Vagina (tissue), 2 donors: ENCODE measurements around the gene ZNF697.

ENCODE experiments used
- CTCF ChIP-seq, 3 experiments: fragments of 450-650 bp in 2 of 3; fragments of 200-600 bp in 1 of 3; sonication (generic) in 1 of 3; IDR thresholded peaks; one replicate each; pipeline ENCODE4 v1.5.1; 2017 to 2019; ENCODE audit warnings: antibody characterized with exemption in 3 of 3, mild to moderate bottlenecking in 2 of 3, moderate library complexity in 2 of 3
- POLR2A ChIP-seq, 2 donors: fragments of 450-650 bp; IDR thresholded peaks; one replicate each; pipeline ENCODE4 v1.6.1; 2017; ENCODE audit warnings: antibody characterized with exemption in 2 of 2, mild to moderate bottlenecking in 2 of 2, moderate library complexity in 2 of 2
- POLR2AphosphoS5 ChIP-seq, 2 donors: sonication (generic); formaldehyde crosslinking; IDR thresholded peaks; one replicate each; pipeline ENCODE4 v1.9.0; 2017; ENCODE audit warnings: antibody characterized with exemption in 2 of 2, mild to moderate bottlenecking in 2 of 2, low read depth in 1 of 2; ENCODE audit not compliant: insufficient read depth in 1 of 2

GRCh38 chr1:119600976-119601375, 47.1 kb downstream of the ZNF697 start:
- no peak for TF ChIP-seq CTCF (IDR thresholded peaks at IDR 0.05)
- TF ChIP-seq POLR2A (IDR thresholded peaks at IDR 0.05): no peak
- TF ChIP-seq POLR2AphosphoS5 (IDR thresholded peaks at IDR 0.05; ENCODE audit: insufficient read depth in 1 of 2, low read depth in 1 of 2): no peak
